ENCODE measurements around the gene PLEKHJ1. TPM values are rescaled to one million over a fixed set of nuclear protein-coding genes. Genes with fewer than 3 reads are reported as not detected.

The PLEKHJ1 gene
- total and polyA plus RNA-seq, 8 donors = 34.3 to 101 (median 43.7) TPM

DNA sequence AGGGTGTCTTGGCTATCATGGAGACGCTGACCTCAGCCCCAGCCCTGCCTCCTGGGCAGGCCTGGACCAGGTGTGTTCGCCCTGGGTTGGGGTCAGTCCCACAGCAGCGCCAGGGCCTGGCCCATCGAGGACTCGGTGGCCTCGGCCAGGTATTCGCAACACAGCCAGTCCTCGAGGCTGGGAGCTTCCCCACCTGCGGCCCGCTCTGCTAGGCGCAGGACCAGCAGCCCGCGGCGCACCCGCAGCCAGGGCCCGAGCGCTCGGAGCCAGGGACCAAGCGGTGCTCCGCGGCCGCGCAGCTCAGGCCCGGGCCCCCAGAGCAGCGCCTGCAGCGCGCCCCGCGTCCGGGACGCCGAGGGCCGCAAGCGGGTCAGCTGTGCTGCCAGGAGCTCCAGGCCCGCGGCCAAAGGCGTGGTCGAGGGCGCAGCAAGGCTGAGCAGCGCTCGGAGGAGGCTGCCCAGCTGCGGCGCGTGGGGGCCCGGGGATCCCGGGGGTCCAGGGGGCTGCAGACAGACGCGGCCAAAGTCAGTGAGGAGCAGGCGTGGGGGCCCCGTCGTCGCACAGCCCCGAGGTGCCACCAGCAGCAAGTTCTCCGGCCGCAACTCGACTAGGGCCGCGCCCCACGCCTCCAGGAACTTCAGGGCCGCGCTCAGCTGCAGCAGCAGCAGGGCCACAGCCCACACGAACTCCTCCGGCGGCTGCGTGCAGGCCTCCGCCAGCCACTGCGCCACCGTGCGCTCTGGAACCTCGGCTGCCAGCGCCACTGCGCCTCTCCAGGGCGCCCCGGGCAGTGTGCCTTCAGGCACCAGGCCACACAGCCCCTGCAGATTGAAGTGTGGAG, 39.7 kb upstream of the PLEKHJ1 start:
- no peak for ATAC-seq
- Histone ChIP-seq H3K4me3 (no peak overlapping the region), H3K36me3 (peaks cover 0 to 13% (median 5%) of the 10 kb centered on the region in 3 donors), H3K4me1 (peaks cover 8 to 22% (median 12%) of the 10 kb centered on the region in 3 donors), H3K9me3 (no peaks in the 10 kb centered on the region), H3K27ac (no peak overlapping the region), H3K27me3 (no peaks in the 10 kb centered on the region)
- no peak for DNase-seq
- TF ChIP-seq, protein P1, sequence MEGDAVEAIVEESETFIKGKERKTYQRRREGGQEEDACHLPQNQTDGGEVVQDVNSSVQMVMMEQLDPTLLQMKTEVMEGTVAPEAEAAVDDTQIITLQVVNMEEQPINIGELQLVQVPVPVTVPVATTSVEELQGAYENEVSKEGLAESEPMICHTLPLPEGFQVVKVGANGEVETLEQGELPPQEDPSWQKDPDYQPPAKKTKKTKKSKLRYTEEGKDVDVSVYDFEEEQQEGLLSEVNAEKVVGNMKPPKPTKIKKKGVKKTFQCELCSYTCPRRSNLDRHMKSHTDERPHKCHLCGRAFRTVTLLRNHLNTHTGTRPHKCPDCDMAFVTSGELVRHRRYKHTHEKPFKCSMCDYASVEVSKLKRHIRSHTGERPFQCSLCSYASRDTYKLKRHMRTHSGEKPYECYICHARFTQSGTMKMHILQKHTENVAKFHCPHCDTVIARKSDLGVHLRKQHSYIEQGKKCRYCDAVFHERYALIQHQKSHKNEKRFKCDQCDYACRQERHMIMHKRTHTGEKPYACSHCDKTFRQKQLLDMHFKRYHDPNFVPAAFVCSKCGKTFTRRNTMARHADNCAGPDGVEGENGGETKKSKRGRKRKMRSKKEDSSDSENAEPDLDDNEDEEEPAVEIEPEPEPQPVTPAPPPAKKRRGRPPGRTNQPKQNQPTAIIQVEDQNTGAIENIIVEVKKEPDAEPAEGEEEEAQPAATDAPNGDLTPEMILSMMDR (IDR thresholded peaks at IDR 0.05) = no peak
- FAIRE-seq = no peak
- intact Hi-C loops (cut with DNase I) = loop anchor here in 2 of 3 donors (5.0 kb wide), 2 partner anchors 111 to 116 kb away; no protein-coding TSS in a partner anchor
- 83 to 85% methylated on average over 73 to 74 of the region's 74 CpGs for WGBS, 2 donors

DNA sequence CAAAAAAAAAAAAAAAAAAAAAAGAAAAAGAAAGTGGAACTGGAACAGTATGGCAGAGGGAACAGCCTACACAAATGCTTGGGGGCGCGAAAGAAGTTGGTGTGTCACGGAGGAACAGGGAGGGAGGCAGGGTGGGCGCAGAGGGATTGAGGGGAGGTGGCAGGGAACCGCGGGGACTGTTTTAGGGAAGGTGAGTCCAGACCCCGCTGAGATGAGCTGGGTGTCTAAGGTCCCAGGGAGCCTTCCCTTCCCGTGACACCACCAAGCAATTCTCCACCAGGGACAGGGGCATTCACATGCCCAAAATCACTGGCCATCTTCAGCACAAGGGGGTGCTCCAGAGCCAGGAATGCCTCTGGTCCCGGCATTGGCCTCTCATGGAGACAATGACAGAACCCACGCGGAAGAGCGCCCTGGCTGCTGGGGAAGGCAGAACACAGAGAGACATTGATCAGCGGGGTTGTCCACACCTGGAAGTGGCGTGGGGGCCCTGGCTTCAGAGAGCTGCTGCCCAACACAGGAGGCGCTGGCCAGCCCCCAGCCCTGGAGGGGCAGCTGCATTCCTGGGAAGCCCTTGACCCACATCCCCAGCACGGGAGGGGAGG, 38.9 kb upstream of the PLEKHJ1 start:
- H3K4me1 ChIP-seq = peaks cover 8 to 18% (median 12%) of the 10 kb centered on the region in 3 donors
- no peaks in the 10 kb centered on the region for H3K9me3 ChIP-seq
- peak in 4 of 6 donors; percentile 50 to 67 (median 62) for DNase-seq
- FAIRE-seq = no peak
- 56 to 59% methylated on average over 16 of the region's 16 CpGs for WGBS, 2 donors
- H3K36me3 ChIP-seq = peaks cover 0 to 13% (median 5%) of the 10 kb centered on the region in 3 donors
- H3K4me3 ChIP-seq = no peak overlapping the region
- peak in 3 of 4 donors; percentile 24 to 53 (median 29) for ATAC-seq
- H3K27me3 ChIP-seq = no peaks in the 10 kb centered on the region
- intact Hi-C loops (cut with DNase I) = loop anchor here in 2 of 3 donors (5.0 kb wide), 3 partner anchors 38 to 117 kb away; partner anchors contain the start of genes PLEKHJ1 (in 1 of the 2) and SF3A2 (in 1 of the 2)
- no peak overlapping the region for H3K27ac ChIP-seq
- TF ChIP-seq, protein P1 (IDR thresholded peaks at IDR 0.05) = peak in 2 of 4 donors; percentile 16 to 28

DNA sequence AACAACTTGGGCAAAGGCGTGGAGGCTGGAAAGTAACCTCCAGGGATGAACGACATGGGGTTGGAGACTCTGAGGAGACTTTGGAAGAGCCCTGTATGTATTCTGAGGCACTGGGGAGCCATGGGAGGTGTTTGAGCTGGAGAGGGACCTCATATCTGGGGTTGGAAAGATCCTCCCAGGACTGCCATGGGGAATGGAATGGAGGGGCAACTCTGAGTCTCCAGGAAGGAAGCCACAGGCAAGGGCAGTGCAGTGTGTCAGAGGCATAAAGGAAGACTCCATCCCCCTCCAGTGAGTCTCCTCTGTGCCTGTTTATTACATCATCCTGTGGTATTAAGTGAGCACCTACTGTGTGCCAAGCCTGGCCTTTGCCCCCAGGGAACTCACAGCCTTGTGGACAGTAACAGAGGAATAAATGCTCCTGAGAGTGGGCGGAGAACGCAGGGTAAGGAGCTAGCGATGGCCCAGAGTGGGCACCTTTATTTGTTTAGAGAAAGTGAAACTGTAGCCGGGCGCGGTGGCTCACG, 38.1 kb upstream of the PLEKHJ1 start:
- WGBS, 2 donors = 86 to 90% methylated on average over 9 of the region's 9 CpGs
- Histone ChIP-seq H3K9me3 (no peaks in the 10 kb centered on the region), H3K27me3 (no peaks in the 10 kb centered on the region), H3K27ac (peak overlapping the region in 3 of 4 donors; percentile 8 to 70 (median 54)), H3K4me1 (peaks cover 8 to 18% (median 12%) of the 10 kb centered on the region in 3 donors), H3K4me3 (peak overlapping the region in 1 of 4 donors; percentile 28), H3K36me3 (peaks cover 0 to 13% (median 5%) of the 10 kb centered on the region in 3 donors)
- intact Hi-C loops (cut with DNase I) = loop anchor here in 1 of 3 donors (5.0 kb wide), 1 partner anchor 37 kb away; the partner anchor contains the start of genes PLEKHJ1 and SF3A2
- no peak for DNase-seq
- ATAC-seq = no peak
- FAIRE-seq = no peak
- TF ChIP-seq, protein P1 (IDR thresholded peaks at IDR 0.05) = no peak

DNA sequence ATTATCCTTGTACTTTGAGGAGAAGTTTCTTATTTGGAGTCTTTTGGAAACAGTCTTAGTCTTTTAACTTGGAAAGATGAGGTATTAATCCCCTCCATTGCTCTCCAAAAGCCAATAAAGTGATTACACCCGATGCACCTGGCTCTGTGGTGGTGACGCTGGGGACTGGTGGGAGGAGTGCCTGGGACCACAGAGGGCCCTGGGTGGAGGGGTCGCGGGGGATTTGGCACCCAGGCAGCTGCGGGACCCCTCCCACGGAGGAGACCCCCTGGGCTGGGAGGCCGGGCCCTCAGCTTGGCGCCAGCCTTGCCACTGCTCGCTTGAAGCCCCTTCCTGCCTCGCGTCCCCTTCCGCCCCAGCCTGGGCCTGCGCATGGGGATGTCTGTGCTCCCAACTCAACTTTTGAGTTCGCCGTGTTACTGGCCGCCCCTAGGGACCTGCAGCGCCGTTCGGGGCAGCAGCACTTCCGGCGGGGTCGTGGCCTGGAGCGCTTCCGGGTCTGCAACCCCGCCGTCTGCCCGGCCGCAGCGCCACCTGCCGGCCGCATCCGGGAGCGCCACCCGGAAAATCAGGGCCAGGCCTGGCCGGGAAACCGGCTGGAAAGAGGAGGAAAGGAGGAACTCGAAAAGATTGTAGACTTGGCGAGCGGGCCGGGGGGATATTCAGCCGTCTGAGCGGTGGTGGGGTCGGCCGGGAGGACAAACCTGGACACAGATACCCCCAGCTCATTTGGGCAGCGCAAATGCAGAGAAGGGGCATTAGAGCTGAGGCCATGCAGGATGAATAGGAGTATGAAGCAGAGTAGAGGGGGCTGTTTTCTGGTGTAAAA, 37.4 kb upstream of the PLEKHJ1 start:
- H3K27me3 ChIP-seq = no peaks in the 10 kb centered on the region
- FAIRE-seq = no peak
- H3K36me3 ChIP-seq = peaks cover 0 to 13% (median 5%) of the 10 kb centered on the region in 3 donors
- TF ChIP-seq, protein P1 (IDR thresholded peaks at IDR 0.05) = peak; percentile 91 to 98 (median 96)
- peak overlapping the region in 2 of 4 donors; percentile 11 to 28 for H3K4me3 ChIP-seq
- ATAC-seq = peak; percentile 26 to 32 (median 29)
- peaks cover 8 to 21% (median 14%) of the 10 kb centered on the region in 3 donors for H3K4me1 ChIP-seq
- H3K27ac ChIP-seq = peak overlapping the region in 2 of 4 donors; percentile 54 to 70
- DNase-seq = peak; percentile 60 to 94 (median 83)
- WGBS, 2 donors = 13 to 17% methylated on average over 42 to 45 of the region's 45 CpGs
- intact Hi-C loops (cut with DNase I) = loop anchor here in 1 of 3 donors (5.0 kb wide), 1 partner anchor 36 kb away; the partner anchor contains the start of genes PLEKHJ1 and SF3A2
- no peaks in the 10 kb centered on the region for H3K9me3 ChIP-seq

Measured in pancreas (tissue), 10 donors.